PFSK-1 (cell line): ENCODE results near the gene RPS3A.

Source experiments
- TAF1 ChIP-seq: IDR thresholded peaks from 2 replicates; pipeline ENCODE4 v1.6.1; 2012; ENCODE audit warnings: low read length, control low read depth, borderline replicate concordance; ENCODE audit not compliant: insufficient read depth
- TF ChIP-seq, protein P1 (sequence below), 2 experiments: IDR thresholded peaks; 2 replicates each; pipeline versions ENCODE4 v1.6.1 to v1.8.0; 2011 to 2012; ENCODE audit warnings: low read depth in 2 of 2, low read length in 2 of 2, control low read depth in 1 of 2, inconsistent platforms in 1 of 2, mild to moderate bottlenecking in 1 of 2, moderate library complexity in 1 of 2; ENCODE audit not compliant: insufficient read depth in 1 of 2

DNA sequence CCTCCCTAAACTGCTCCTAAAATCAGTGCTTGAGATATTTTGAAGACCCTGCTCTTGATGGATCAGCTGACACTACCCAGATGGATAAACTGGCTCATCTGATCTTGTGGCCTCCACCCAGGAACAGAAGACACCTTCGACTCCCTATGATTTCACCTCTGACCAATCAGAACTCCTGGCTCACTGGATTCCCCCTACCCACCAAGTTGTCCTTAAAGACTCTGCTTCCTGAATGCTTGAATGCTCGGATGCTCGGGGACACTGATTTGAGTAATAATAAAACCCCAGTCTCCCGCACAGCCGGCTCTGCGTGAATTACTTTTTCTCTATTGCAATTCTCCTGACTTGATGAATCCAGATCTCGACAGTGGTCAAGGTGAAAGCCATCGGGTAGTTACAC lies 12.0 kb upstream of the RPS3A start:
- TF ChIP-seq TAF1 = no peak
- TF ChIP-seq, protein P1, sequence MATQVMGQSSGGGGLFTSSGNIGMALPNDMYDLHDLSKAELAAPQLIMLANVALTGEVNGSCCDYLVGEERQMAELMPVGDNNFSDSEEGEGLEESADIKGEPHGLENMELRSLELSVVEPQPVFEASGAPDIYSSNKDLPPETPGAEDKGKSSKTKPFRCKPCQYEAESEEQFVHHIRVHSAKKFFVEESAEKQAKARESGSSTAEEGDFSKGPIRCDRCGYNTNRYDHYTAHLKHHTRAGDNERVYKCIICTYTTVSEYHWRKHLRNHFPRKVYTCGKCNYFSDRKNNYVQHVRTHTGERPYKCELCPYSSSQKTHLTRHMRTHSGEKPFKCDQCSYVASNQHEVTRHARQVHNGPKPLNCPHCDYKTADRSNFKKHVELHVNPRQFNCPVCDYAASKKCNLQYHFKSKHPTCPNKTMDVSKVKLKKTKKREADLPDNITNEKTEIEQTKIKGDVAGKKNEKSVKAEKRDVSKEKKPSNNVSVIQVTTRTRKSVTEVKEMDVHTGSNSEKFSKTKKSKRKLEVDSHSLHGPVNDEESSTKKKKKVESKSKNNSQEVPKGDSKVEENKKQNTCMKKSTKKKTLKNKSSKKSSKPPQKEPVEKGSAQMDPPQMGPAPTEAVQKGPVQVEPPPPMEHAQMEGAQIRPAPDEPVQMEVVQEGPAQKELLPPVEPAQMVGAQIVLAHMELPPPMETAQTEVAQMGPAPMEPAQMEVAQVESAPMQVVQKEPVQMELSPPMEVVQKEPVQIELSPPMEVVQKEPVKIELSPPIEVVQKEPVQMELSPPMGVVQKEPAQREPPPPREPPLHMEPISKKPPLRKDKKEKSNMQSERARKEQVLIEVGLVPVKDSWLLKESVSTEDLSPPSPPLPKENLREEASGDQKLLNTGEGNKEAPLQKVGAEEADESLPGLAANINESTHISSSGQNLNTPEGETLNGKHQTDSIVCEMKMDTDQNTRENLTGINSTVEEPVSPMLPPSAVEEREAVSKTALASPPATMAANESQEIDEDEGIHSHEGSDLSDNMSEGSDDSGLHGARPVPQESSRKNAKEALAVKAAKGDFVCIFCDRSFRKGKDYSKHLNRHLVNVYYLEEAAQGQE (IDR thresholded peaks at IDR 0.05; ENCODE audit: insufficient read depth in 1 of 2, low read depth in 2 of 2, low read length in 2 of 2) = no peak
